ENCODE results near the gene LGSN.
"Not testable (repeated sequence)": the region's sequence is repeated elsewhere in the genome, so short reads cannot be mapped to it uniquely, and the experiment has no call there.

The LGSN gene

GRCh38 chr6:63245909-63246308, 73.9 kb downstream of the LGSN start:
- DNase-seq (ENCODE audit: low read depth, low spot score): no peak
- H3K9me3 ChIP-seq (ENCODE audit: low read depth, low read length): no peaks in the 10 kb centered on the region
- H3K4me3 ChIP-seq: no peak overlapping the region
- H3K36me3 ChIP-seq (ENCODE audit: insufficient read depth, low read length): no peaks in the 10 kb centered on the region
- TF ChIP-seq EZH2 (IDR thresholded peaks at IDR 0.05) (no peak), POLR2AphosphoS5 (IDR thresholded peaks at IDR 0.05; ENCODE audit: borderline replicate concordance, low read depth, low read length) (no peak)
- H3K9ac ChIP-seq (ENCODE audit: insufficient read length): no peak overlapping the region
- H3K27ac ChIP-seq: no peak overlapping the region

GRCh38 chr6:63245420-63245819, 74.4 kb downstream of the LGSN start:
- DNase-seq (ENCODE audit: low read depth, low spot score): no peak
- Histone ChIP-seq H3K27ac (no peak overlapping the region), H3K4me3 (no peak overlapping the region), H3K9ac (ENCODE audit: insufficient read length) (no peak overlapping the region), H3K9me3 (ENCODE audit: low read depth, low read length) (no peaks in the 10 kb centered on the region), H3K36me3 (ENCODE audit: insufficient read depth, low read length) (no peaks in the 10 kb centered on the region)
- no peak for TF ChIP-seq FOXP2 (optimal IDR thresholded peaks at IDR 0.05; ENCODE audit: control extremely low read depth, extremely low read length, insufficient read depth)
- no peak for TF ChIP-seq EZH2 (IDR thresholded peaks at IDR 0.05)
- no peak for TF ChIP-seq POLR2AphosphoS5 (IDR thresholded peaks at IDR 0.05; ENCODE audit: borderline replicate concordance, low read depth, low read length)

- TF ChIP-seq POLR2AphosphoS5 (IDR thresholded peaks at IDR 0.05; ENCODE audit: borderline replicate concordance, low read depth, low read length): no peak
- no peak overlapping the region for H3K27ac ChIP-seq
- no peak overlapping the region for H3K4me3 ChIP-seq
- no peaks in the 10 kb centered on the region for H3K9me3 ChIP-seq (ENCODE audit: low read depth, low read length)
- no peaks in the 10 kb centered on the region for H3K36me3 ChIP-seq (ENCODE audit: insufficient read depth, low read length)
- no peak overlapping the region for H3K9ac ChIP-seq (ENCODE audit: insufficient read length)
- no peak for DNase-seq (ENCODE audit: low read depth, low spot score)
These were observed 83.4 kb downstream of the LGSN start for GRCh38 chr6:63236398-63236817.

- DNase-seq (ENCODE audit: low read depth, low spot score); H3K4me3 ChIP-seq; H3K9ac ChIP-seq (ENCODE audit: insufficient read length); H3K9me3 ChIP-seq (ENCODE audit: low read depth, low read length); H3K27ac ChIP-seq; H3K36me3 ChIP-seq (ENCODE audit: insufficient read depth, low read length): not testable (repeated sequence)
These were observed 89.3 kb downstream of the LGSN start for GRCh38 chr6:63230511-63230910.

- not testable (repeated sequence) for H3K27ac ChIP-seq; H3K9me3 ChIP-seq (ENCODE audit: low read depth, low read length); DNase-seq (ENCODE audit: low read depth, low spot score); H3K36me3 ChIP-seq (ENCODE audit: insufficient read depth, low read length); H3K9ac ChIP-seq (ENCODE audit: insufficient read length); H3K4me3 ChIP-seq
These were observed 89.8 kb downstream of the LGSN start for GRCh38 chr6:63230027-63230426.

GRCh38 chr6:63227928-63228894, 91.6 kb downstream of the LGSN start:
- H3K9me3 ChIP-seq (ENCODE audit: low read depth, low read length); DNase-seq (ENCODE audit: low read depth, low spot score); H3K9ac ChIP-seq (ENCODE audit: insufficient read length); H3K27ac ChIP-seq; H3K4me3 ChIP-seq; H3K36me3 ChIP-seq (ENCODE audit: insufficient read depth, low read length): not testable (repeated sequence)

GRCh38 chr6:63225987-63226386, 93.8 kb downstream of the LGSN start:
- H3K9me3 ChIP-seq (ENCODE audit: low read depth, low read length); H3K4me3 ChIP-seq; H3K27ac ChIP-seq; DNase-seq (ENCODE audit: low read depth, low spot score); H3K36me3 ChIP-seq (ENCODE audit: insufficient read depth, low read length); H3K9ac ChIP-seq (ENCODE audit: insufficient read length): not testable (repeated sequence)

Data from SK-N-MC (cell line).